ENCODE results near the gene GJC2.

Gene GJC2

DNA sequence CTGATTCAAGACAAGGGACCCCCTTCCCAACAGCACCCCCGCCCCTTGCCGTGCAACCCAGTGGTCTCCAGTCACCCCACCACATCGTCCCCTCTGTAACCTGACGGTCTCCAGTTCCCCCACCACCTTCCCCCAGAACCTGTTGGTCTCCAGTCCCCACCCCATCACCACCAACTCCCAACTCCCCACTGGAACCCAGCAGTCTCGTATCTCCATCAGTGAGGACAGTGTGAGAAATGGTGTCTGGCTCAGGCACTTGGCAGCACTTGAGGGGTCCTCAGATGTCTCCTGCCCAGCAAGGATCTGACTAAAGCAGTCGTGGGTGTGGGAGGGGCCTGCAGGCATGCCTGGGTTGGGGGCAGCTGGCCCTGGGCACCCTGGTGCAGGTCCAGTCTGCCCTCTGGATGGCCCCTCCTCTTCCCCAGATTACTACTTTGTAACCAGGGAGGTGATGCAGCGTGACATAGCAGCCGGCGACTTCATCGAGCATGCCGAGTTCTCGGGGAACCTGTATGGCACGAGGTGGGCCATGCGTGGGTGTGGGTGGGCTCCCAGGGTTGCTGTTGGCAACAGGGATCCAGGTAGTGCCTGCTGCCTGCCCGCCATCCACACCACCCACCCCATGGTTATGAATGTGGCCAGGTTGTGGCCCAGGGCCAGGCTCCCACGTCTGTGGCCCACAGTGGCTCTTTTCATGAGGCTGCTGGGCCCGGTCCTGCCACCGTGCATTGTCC is 3.1 kb upstream of the GJC2 start:
- FAIRE-seq = no peak

DNA sequence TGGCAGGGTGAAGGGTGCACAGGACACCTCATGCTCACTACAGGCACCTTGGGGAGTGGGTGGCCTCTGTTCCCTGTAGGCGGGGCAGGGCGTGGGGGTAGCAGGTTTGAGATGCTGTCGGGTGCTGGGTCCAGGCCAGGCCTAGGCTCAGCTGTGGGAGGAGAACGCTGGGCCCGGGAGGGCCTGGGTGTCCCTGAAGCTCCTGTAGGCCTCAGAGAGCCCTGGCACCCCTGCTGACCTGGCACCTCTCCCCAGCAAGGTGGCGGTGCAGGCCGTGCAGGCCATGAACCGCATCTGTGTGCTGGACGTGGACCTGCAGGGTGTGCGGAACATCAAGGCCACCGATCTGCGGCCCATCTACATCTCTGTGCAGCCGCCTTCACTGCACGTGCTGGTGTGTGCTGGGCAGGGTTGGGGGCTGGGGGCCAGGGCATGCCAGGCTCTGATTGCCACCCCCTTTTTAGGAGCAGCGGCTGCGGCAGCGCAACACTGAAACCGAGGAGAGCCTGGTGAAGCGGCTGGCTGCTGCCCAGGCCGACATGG is 2.5 kb upstream of the GJC2 start:
- no peak for FAIRE-seq

DNA sequence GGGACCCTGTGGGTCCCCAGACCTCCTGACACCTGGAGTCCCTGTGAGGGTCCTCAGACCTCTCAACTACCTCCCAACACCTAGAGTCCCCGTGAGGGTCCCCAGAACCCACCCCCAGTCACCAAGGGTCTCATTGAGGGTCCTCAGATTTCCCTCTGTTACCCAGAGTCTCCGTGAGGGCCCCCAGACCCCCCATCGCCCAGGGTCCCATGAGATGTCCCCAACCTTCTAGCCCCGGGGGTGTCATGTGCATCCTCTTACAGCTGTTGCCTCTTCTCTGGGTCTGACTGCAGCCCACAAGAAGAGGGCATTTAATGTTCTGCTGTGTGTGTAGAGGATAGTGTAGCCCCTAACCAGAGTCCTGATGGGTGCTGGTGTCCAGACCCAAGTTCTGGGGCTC is 2.0 kb upstream of the GJC2 start:
- FAIRE-seq = no peak

DNA sequence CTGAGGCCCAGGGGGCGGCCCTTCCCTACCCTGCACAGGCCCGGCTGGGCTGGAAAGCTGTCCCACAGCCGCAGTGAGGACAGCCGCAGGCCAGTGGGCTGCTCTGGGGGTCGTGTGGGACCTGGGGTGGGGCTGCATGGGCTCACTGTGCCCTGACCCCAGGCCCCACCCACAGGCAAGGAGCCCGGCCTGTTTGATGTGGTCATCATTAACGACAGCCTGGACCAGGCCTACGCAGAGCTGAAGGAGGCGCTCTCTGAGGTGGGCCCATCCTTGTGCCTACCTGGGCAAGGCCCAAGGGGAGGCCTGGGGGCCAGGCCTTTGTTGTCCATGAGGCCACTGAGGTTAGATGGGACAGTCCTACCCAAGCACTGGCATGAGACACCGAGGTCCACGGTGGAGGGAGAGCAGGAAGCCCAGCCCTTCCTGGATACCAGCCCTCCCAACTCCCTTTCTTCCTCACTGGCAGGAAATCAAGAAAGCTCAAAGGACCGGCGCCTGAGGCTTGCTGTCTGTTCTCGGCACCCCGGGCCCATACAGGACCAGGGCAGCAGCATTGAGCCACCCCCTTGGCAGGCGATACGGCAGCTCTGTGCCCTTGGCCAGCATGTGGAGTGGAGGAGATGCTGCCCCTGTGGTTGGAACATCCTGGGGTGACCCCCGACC is 1.4 kb upstream of the GJC2 start:
- FAIRE-seq = no peak

DNA sequence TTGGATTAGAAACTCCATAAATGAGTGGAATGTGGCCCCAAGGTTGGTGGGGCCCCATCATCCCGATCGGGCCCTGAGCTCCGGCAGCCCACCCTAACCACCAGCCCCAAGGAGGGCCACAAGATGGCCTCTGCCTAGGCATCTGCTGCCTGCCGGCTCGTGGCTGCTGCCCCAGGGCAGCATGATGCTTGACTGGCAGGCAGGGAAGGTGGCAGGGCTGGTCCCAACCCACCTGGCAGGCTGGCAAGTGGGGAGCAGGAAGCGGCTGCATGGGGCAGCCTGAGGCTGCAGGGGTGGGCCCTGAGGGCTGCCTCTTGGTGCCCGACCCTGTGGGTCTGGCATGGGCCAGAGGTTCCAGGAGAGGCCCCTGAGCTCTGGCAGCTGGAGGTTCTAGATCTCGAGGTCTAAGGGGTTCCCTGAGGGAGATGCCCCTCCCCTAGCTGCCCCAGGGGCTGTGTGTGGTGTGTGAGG is 760 bp upstream of the GJC2 start:
- FAIRE-seq = no peak

DNA sequence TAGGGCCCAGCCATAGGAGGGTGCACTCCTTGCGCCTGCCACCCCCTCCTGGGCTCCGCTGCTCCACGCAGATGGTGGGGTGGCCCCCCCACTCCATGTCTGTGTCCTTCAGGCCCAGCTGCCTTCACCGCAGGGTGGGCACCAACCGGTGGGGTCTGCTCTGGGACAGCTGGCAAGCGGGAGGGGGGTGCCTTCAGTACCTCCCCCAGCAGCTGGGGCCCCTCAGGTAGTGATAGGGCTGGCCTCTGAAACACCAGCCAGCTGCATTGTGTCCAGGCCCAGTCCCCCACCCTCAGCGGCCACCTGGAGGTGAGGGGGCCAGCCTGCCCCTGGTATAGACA is 360 bp downstream of the GJC2 start:
- no peak for FAIRE-seq

DNA sequence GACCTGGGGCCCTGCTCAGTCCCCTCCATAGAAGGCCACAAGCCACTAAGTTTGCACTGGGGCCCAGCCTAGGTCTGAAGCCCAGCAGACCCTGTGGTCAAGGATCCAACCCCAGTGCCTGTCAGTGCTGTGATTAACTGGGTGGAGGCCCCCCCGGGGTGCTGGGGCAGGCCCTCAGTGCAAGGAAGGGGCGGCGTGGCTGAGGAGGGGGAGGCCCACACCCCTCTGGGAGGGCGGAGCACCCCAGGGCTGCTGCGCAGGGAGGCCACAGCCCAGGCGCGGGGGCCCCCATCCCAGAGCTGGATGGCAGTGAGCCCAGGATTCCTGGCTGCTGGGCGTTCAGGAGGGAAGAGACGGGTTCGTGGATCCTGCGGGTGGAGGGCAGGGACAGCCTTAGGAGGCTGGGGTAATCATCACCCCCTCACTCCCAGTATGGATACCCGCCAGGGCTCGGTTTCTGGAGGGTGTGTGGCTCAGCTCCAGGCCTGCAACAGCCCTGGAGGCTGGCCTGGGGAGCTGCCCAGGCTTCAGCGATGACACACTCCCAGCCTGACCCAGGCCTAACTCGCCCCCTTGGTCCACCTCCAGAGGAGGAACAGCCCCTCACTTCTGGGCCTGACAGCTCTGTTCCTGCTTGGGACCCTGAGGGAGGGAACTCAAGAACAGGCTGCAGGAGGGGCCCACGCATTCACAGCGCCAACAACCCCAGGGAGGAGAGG is 890 bp downstream of the GJC2 start:
- FAIRE-seq = no peak

DNA sequence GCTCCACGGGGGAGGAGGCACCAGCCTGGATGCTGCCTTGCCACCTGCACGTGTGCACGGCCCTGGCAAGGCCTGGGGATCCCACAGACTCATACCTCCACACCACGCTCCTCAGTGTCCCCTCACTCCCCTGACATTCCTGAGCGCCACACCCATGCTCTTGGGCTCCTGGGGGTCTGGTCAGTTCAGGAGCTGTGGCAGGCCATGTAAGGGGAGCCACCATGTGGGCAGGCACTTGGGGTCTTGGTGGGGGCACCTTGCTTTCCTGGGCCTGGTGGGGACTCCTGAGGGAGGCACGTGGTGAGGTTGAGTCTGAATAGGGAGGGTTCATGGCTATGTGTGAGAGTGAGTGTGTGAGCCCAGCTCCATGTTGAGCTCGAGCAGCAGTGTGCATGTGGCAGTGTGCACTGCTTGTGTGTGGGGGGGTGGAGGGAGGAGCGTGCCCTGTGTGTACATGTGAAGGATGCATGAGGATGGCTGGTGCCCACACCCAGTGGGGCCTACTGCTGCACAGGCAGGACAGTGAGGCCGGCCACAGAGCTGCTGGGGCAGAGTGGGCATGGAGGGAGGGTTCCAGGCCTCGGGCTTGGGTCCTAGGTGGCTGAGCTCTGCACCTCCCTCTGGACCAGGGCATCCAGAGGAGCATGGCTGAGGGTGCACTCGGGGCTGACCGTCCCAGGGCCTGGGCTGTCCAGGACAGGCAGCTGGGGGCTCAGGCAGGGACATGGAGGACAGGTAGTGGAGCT is 1.6 kb downstream of the GJC2 start:
- no peak for FAIRE-seq

DNA sequence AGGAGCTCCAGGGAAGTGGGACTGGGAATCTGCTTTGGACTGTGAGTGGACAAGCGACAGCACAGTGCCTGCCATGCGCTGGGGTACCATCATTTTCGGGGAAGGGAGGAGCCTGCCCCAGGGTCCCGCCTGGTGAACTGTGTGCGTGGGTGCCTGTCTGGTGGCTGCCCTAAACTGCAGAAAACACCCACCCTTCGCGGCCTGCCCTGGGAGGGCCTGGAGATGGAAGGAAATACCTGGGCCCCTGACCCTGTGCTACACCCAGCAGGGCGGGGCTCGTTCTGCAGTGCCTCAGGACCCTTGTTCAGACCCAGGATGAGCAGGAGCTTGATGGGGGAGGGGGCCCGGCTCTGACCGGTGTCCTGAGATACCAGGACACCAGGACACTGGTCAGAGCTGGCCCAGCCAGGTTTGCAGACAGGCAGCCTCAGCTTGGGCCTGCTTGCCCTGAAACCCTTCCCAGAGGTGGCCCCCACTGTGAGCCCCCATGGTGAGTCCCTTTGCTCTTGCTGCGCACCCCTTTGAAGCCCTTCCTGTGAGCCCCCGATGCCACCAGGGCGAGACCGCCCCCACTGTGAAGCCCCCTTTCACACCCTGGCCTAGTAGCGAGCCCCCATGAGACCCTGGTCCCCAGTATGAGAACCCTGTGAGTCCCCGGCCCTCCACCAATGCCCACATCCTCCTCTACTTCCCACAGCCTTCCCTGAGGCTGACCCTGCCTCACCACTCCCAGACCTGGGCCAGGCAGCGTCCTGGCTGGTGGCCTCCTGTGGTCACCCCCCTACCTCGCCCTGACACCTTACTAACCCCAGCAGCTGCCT is 2.6 kb downstream of the GJC2 start:
- FAIRE-seq = no peak

DNA sequence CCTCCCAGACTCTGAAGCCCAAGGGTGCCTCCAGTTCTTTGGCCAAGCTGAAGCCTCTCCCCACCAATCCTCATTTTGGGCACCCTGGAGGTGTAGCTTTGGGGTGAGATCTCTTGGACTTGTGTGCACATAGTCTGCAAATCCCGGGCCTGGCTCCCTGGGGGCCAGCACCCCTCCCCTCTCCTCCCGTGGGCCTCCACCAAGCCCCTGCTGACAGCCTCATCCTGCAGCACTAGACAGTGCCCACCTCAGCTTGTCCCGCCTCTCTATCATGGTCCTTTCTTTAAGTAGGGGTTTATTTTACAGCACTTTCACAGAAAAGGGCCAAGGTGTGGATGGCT is 3.2 kb downstream of the GJC2 start:
- FAIRE-seq = no peak

DNA sequence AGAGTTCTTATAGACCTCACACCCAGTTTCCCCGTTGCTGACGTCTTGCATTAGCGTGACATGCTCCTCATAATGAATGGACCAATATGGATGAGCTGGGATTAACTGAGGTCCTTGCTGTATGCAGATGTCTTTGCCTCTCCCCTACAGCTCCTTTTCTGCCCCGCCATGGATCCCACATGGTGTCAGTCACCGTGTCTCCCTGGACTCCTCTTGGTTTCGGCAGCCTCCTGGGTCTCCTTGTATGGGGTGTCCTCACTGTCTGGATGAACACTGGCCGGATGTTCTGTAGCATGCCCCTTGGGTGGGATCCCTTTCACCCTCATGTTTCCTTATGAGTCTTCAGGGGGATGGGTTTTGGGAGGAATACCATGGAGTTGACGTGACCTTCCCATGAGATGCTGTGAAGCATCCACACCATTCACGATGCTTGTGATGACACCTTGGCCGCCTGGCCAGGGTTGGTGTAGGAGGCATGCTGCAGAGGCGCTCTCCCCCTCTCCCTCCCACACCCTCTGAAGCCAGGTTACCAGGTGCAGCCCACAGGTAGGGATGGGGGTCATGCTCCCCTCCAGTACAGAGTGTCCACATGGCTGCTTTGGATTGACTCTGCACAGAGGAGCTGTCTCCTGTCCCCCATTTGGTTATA is 4.4 kb downstream of the GJC2 start:
- FAIRE-seq = no peak

DNA sequence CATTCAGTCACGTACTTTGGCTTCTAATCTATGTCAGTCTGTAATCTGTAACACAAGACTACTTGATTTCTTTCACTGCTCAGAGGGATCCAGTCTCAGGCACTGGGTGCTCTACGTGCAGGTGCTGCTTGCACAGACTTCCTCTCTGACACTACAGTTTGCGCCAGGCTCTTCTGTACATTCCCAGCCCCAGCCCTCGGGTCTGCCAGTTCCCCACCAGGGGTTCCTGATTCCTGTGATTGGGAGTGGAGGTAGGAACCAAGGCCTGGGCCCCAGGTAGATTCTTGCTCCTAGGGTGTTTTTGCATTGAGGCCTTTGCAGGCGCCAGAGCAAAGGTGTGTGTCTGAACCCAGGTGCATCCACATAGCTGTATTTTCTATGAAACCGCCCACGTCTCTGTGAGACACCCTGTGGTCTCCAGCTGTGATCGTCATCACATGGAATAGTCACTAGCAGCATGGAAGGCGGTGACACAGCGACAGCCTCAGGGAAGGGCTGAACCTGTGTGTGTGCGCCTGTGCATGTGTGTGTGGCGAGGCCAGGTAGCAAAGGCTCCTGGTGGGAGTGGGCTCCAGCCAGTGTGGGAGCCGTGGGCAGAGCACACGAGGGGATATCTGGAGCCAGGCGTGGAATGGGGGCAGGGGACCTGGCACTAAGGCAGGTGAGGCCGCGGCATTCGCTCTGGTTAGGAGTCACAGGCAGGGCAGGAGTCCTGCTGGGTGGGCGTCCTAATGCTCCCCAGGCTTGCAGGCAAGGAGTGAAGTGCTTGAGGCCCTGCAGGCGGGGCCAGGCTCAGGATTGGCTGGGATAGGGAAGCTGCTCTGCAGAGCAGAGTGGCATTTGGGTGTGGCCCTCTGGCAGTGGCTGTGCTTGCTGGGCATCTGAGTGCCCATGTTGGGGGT is 5.2 kb downstream of the GJC2 start:
- no peak for FAIRE-seq

DNA sequence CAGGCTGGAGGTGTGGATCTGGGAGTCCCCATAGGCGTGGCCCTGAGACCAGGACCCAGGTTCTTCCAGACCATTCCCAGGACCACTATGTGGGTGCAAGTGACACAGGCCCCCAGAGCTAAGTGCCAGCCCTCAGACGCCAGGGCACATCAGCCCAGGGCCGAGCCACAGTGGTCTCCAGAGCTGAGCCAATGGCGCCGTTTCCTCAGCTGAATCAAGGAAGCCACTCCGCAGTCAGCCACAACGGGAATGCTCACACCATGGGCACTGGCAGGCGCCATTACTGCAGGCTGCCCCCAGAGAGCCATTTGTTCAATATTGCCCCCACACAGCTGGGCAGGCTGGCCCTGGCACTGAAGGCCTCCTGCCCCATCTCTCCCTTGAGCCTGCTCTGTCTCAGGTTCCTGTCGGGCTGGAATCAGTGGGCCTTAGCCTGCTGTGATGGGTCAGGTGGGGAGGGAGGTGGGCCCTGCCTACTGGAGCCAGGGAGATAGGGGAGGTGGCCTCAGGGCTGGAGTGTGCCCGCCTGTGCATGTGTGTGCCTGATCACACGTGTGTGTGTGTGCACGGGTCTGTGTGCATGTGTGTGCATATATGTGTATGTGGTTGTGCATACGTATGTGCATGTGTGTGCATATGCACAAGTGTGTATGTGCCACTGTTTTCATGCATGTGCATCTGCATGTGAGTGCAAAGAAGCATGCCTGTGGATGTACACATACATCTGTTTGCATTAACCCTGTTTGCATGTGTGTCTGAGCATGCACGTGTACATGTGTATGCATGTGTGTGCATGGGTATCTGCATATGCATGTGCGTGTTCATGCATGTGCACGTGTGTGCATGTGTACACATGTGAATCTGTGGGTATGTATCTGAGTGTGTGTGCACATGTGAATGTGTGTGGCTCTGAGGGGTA is 6.1 kb downstream of the GJC2 start:
- no peak for FAIRE-seq

DNA sequence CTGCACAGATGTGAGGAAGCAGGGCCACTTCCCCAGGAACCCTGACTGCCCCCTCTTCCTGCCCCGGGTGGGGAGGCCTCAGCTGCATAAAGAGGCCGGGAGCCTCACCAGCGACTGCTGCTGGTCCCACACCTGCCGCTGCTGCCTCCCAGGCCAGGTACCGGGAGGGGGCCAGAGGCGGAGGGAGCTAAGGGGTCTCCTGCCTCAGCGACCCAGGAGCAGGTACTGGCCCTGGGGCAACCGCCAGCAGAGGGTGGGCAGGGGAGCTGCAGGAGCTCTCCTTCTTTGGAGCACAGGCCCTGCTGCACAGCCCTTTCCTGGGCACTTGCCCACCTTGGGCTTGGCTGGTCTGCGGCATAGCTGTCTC is 6.8 kb downstream of the GJC2 start:
- FAIRE-seq = no peak

DNA sequence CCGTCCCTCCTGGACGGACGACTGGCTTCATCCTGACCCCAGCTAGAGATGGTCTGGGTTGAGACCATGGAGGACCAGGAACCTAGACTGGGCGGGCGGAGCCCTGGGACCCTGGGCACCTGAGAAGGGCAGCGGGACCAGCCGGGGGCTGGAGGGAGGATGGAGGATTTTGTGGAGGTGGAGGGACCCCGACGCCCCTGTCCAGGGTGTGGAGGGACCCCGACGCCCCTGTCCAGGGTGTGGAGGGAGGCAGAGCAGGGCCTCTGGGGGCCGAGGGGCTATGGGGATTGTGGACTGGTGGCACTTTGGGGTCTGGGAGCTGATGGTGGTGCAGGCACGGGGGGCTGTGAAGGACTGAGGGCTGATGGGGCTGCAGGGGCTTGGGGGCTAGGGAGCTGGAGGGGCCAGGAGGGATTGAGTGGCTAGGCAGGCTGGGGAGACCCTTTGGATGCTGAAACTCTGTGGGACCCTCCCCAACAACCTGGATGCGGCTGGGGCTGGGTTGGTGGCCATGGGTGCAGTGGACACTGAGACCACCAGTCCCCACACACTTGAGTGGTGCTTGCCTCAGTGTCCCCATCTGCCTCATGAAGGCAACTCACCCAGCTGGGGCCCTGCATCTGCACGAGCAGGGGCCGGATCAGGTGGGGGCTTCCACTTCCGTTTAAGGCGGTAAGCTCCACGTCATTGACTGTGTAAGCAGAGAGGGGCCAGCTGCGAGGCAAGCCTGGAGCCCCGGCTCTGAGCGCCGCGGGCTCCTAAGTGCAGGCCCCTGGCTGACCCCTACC is 7.4 kb downstream of the GJC2 start:
- no peak for FAIRE-seq

DNA sequence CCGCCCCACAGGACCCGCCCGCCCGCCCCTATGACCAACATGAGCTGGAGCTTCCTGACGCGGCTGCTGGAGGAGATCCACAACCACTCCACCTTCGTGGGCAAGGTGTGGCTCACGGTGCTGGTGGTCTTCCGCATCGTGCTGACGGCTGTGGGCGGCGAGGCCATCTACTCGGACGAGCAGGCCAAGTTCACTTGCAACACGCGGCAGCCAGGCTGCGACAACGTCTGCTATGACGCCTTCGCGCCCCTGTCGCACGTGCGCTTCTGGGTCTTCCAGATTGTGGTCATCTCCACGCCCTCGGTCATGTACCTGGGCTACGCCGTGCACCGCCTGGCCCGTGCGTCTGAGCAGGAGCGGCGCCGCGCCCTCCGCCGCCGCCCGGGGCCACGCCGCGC is 8.0 kb downstream of the GJC2 start:
- FAIRE-seq = no peak

DNA sequence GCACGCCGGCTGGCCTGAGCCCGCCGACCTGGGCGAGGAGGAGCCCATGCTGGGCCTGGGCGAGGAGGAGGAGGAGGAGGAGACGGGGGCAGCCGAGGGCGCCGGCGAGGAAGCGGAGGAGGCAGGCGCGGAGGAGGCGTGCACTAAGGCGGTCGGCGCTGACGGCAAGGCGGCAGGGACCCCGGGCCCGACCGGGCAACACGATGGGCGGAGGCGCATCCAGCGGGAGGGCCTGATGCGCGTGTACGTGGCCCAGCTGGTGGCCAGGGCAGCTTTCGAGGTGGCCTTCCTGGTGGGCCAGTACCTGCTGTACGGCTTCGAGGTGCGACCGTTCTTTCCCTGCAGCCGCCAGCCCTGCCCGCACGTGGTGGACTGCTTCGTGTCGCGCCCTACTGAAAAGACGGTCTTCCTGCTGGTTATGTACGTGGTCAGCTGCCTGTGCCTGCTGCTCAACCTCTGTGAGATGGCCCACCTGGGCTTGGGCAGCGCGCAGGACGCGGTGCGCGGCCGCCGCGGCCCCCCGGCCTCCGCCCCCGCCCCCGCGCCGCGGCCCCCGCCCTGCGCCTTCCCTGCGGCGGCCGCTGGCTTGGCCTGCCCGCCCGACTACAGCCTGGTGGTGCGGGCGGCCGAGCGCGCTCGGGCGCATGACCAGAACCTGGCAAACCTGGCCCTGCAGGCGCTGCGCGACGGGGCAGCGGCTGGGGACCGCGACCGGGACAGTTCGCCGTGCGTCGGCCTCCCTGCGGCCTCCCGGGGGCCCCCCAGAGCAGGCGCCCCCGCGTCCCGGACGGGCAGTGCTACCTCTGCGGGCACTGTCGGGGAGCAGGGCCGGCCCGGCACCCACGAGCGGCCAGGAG is 8.6 kb downstream of the GJC2 start:
- no peak for FAIRE-seq

Measured in colon (tissue), 2 donors.